ENCODE results near the gene PHETA1. TPM values are rescaled to one million over a fixed set of nuclear protein-coding genes. Genes with fewer than 3 reads are reported as not detected.
"Not testable (repeated sequence)": the region's sequence is repeated elsewhere in the genome, so short reads cannot be mapped to it uniquely, and the experiment has no call there.

The PHETA1 gene
- total RNA-seq, 1 donor from 2014 or later, result 75.4 TPM

- no peak for DNase-seq (ENCODE audit: low read depth)
Observed at GRCh38 chr12:111405859-111406473, 37.1 kb upstream of the PHETA1 start, which contains the start of gene SH2B3. SH2B3 (plus strand) TSS chr12:111405923; CDS start chr12:111418146, 12,223 bp downstream.

- peak; percentile 90 for DNase-seq (ENCODE audit: low read depth)
Observed at GRCh38 chr12:111405149-111405858, 36.4 kb upstream of the PHETA1 start.

GRCh38 chr12:111404362-111405148 lies 35.7 kb upstream of the PHETA1 start:
- DNase-seq (ENCODE audit: low read depth), result no peak

GRCh38 chr12:111402490-111402824 lies 33.6 kb upstream of the PHETA1 start:
- not testable (repeated sequence) for DNase-seq (ENCODE audit: low read depth)

- DNase-seq (ENCODE audit: low read depth), result no peak
Observed at GRCh38 chr12:111401167-111401605, 32.3 kb upstream of the PHETA1 start.

GRCh38 chr12:111399741-111400404 lies 31.0 kb upstream of the PHETA1 start:
- not testable (repeated sequence) for DNase-seq (ENCODE audit: low read depth)

- DNase-seq (ENCODE audit: low read depth), result no peak
Observed at GRCh38 chr12:111398530-111398929, 29.6 kb upstream of the PHETA1 start.

- DNase-seq (ENCODE audit: low read depth), result peak; percentile 86
Observed at GRCh38 chr12:111396726-111397445, 28.0 kb upstream of the PHETA1 start.

GRCh38 chr12:111396271-111396670 lies 27.4 kb upstream of the PHETA1 start:
- DNase-seq (ENCODE audit: low read depth), result not testable (repeated sequence)

GRCh38 chr12:111395336-111396187 lies 26.7 kb upstream of the PHETA1 start:
- DNase-seq (ENCODE audit: low read depth), result no peak

- DNase-seq (ENCODE audit: low read depth), result no peak
Observed at GRCh38 chr12:111394480-111394879, 25.6 kb upstream of the PHETA1 start.

GRCh38 chr12:111393700-111394300 lies 24.9 kb upstream of the PHETA1 start:
- DNase-seq (ENCODE audit: low read depth), result no peak

GRCh38 chr12:111390910-111391309 lies 22.0 kb upstream of the PHETA1 start:
- DNase-seq (ENCODE audit: low read depth), result no peak

- no peak for DNase-seq (ENCODE audit: low read depth)
Observed at GRCh38 chr12:111389635-111390034, 20.7 kb upstream of the PHETA1 start.

GRCh38 chr12:111387747-111388323 lies 18.9 kb upstream of the PHETA1 start:
- no peak for DNase-seq (ENCODE audit: low read depth)

- no peak for DNase-seq (ENCODE audit: low read depth)
Observed at GRCh38 chr12:111386885-111387284, 18.0 kb upstream of the PHETA1 start.

- no peak for DNase-seq (ENCODE audit: low read depth)
Observed at GRCh38 chr12:111384596-111384995, 15.7 kb upstream of the PHETA1 start.

GRCh38 chr12:111379942-111380554 lies 11.2 kb upstream of the PHETA1 start:
- DNase-seq (ENCODE audit: low read depth), result no peak

- DNase-seq (ENCODE audit: low read depth), result no peak
Observed at GRCh38 chr12:111377440-111377839, 8.5 kb upstream of the PHETA1 start.
